Loucy (cell line): ENCODE results near the gene CPEB4.

Experiments
- H2AFZ ChIP-seq: fragments of 200-600 bp; sonication (generic); 2 replicates; pipeline ENCODE4 v1.6.0; 2016; ENCODE audit warnings: antibody characterized with exemption, mild to moderate bottlenecking, low read length, moderate library complexity
- H3F3A ChIP-seq: fragments of 200-600 bp; 2 replicates; pipeline ENCODE4 v1.6.0; 2016; ENCODE audit warnings: antibody characterized with exemption, low read depth, mild to moderate bottlenecking
- H3K27me3 ChIP-seq: fragments of 200-600 bp; sonication (generic); 2 replicates; pipeline ENCODE4 v1.6.1; 2014; ENCODE audit warnings: low read length, mild to moderate bottlenecking; ENCODE audit not compliant: insufficient read depth, poor library complexity, severe bottlenecking
- H3K36me3 ChIP-seq: fragments of 200-600 bp; sonication (generic); 2 replicates; pipeline ENCODE4 v1.6.1; 2016; ENCODE audit warnings: low read length; ENCODE audit not compliant: insufficient read depth
- H3K4me1 ChIP-seq: fragments of 200-600 bp; sonication (generic); 2 replicates; pipeline ENCODE4 v1.5.1; 2014; ENCODE audit warnings: low read length, mild to moderate bottlenecking; ENCODE audit not compliant: insufficient read depth, poor library complexity, severe bottlenecking
- H3K4me2 ChIP-seq: fragments of 200-600 bp; sonication (generic); 2 replicates; pipeline ENCODE4 v1.6.0; 2014; ENCODE audit warnings: antibody characterized with exemption, low read length, low read depth, mild to moderate bottlenecking; ENCODE audit not compliant: poor library complexity, severe bottlenecking
- H3K4me3 ChIP-seq: fragments of 200-600 bp; sonication (generic); 2 replicates; pipeline ENCODE4 v1.5.1; 2014; ENCODE audit warnings: low read length, mild to moderate bottlenecking, mixed read lengths; ENCODE audit not compliant: poor library complexity, severe bottlenecking
- H3K79me2 ChIP-seq: fragments of 200-600 bp; sonication (generic); 2 replicates; pipeline ENCODE4 v1.6.1; 2014; ENCODE audit warnings: low read length; ENCODE audit not compliant: insufficient read depth
- H3K9ac ChIP-seq: fragments of 200-600 bp; sonication (generic); 2 replicates; pipeline ENCODE4 v1.6.0; 2014; ENCODE audit warnings: mild to moderate bottlenecking, low read depth, low read length, moderate library complexity; ENCODE audit not compliant: poor library complexity, severe bottlenecking
- H3K9me2 ChIP-seq: fragments of 200-600 bp; sonication (generic); replicated peaks from 2 replicates; pipeline ENCODE4 v1.6.1; 2016; ENCODE audit warnings: low read depth, low read length, mixed read lengths
- H3K9me3 ChIP-seq: fragments of 200-600 bp; sonication (generic); 2 replicates; pipeline ENCODE4 v1.6.1; 2014; ENCODE audit warnings: mild to moderate bottlenecking, antibody characterized with exemption, low read length, low read depth; ENCODE audit not compliant: insufficient read depth
- H4K20me1 ChIP-seq: fragments of 200-600 bp; sonication (generic); 2 replicates; pipeline ENCODE4 v1.6.0; 2014; ENCODE audit warnings: antibody characterized with exemption, low read length, mild to moderate bottlenecking; ENCODE audit not compliant: insufficient read depth, poor library complexity, severe bottlenecking
- EZH2phosphoT487 ChIP-seq: fragments of 200-600 bp; IDR thresholded peaks from 2 replicates; pipeline ENCODE4 v1.6.1; 2018; ENCODE audit warnings: antibody characterized with exemption, mild to moderate bottlenecking, moderate library complexity, borderline replicate concordance
- TF ChIP-seq, protein P1 (sequence below): fragments of 200-600 bp; sonication (generic); conservative IDR thresholded peaks from 2 replicates; pipeline ENCODE4 v1.5.1; 2014; ENCODE audit warnings: mild to moderate bottlenecking, antibody characterized with exemption, low read length

The CPEB4 gene

GRCh38 chr5:173967241-173967640 lies 79.1 kb downstream of the CPEB4 start:
- H3K4me2 ChIP-seq, result no peak overlapping the region
- H3K4me1 ChIP-seq, result no peaks in the 10 kb centered on the region
- no peak for TF ChIP-seq EZH2phosphoT487
- TF ChIP-seq, protein P1, sequence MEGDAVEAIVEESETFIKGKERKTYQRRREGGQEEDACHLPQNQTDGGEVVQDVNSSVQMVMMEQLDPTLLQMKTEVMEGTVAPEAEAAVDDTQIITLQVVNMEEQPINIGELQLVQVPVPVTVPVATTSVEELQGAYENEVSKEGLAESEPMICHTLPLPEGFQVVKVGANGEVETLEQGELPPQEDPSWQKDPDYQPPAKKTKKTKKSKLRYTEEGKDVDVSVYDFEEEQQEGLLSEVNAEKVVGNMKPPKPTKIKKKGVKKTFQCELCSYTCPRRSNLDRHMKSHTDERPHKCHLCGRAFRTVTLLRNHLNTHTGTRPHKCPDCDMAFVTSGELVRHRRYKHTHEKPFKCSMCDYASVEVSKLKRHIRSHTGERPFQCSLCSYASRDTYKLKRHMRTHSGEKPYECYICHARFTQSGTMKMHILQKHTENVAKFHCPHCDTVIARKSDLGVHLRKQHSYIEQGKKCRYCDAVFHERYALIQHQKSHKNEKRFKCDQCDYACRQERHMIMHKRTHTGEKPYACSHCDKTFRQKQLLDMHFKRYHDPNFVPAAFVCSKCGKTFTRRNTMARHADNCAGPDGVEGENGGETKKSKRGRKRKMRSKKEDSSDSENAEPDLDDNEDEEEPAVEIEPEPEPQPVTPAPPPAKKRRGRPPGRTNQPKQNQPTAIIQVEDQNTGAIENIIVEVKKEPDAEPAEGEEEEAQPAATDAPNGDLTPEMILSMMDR, result no peak

GRCh38 chr5:173968154-173968797 lies 80.1 kb downstream of the CPEB4 start:
- no peak overlapping the region for H3K4me2 ChIP-seq
- no peaks in the 10 kb centered on the region for H3K4me1 ChIP-seq
- H3F3A ChIP-seq, result no peaks in the 10 kb centered on the region
- H3K27me3 ChIP-seq, result no peaks in the 10 kb centered on the region
- no peaks in the 10 kb centered on the region for H4K20me1 ChIP-seq
- no peak overlapping the region for H2AFZ ChIP-seq
- no peak overlapping the region for H3K4me3 ChIP-seq
- H3K79me2 ChIP-seq, result no peaks in the 10 kb centered on the region
- H3K36me3 ChIP-seq, result no peaks in the 10 kb centered on the region
- TF ChIP-seq, protein P1, result no peak
- no peak for TF ChIP-seq EZH2phosphoT487
- no peaks in the 10 kb centered on the region for H3K9me2 ChIP-seq
- no peaks in the 10 kb centered on the region for H3K9me3 ChIP-seq
- H3K9ac ChIP-seq, result no peak overlapping the region

More at GRCh38 chr5:173967241-173967640, 79.1 kb downstream of the CPEB4 start:
- Histone ChIP-seq H3K27me3 (no peaks in the 10 kb centered on the region), H3K36me3 (no peaks in the 10 kb centered on the region), H3F3A (no peaks in the 10 kb centered on the region), H4K20me1 (no peaks in the 10 kb centered on the region), H3K9me2 (no peaks in the 10 kb centered on the region), H2AFZ (no peak overlapping the region), H3K79me2 (no peaks in the 10 kb centered on the region), H3K9ac (no peak overlapping the region), H3K4me3 (no peak overlapping the region), H3K9me3 (no peaks in the 10 kb centered on the region)

GRCh38 chr5:173969167-173970049 lies 81.3 kb downstream of the CPEB4 start:
- Histone ChIP-seq H3K27me3 (no peaks in the 10 kb centered on the region), H3K9me3 (no peaks in the 10 kb centered on the region), H4K20me1 (no peaks in the 10 kb centered on the region), H3K9me2 (no peaks in the 10 kb centered on the region), H2AFZ (no peak overlapping the region), H3F3A (no peaks in the 10 kb centered on the region), H3K4me2 (no peak overlapping the region), H3K9ac (no peak overlapping the region), H3K79me2 (no peaks in the 10 kb centered on the region), H3K4me1 (no peaks in the 10 kb centered on the region), H3K4me3 (no peak overlapping the region), H3K36me3 (no peaks in the 10 kb centered on the region)
- TF ChIP-seq EZH2phosphoT487, result no peak
